Neutrophil (primary cell): ENCODE results near the gene AP1G1.

Experiments used
- H3K27ac ChIP-seq: fragments of 200-600 bp; sonication (generic); 2 replicates; pipeline ENCODE4 v1.5.1; 2016; ENCODE audit warnings: mild to moderate bottlenecking, moderate library complexity
- H3K27me3 ChIP-seq: fragments of 200-600 bp; sonication (generic); 2 replicates; pipeline ENCODE4 v1.6.0; 2016; ENCODE audit warnings: mild to moderate bottlenecking
- H3K36me3 ChIP-seq: fragments of 200-600 bp; sonication (generic); 2 replicates; pipeline ENCODE4 v1.5.1; 2017
- H3K4me1 ChIP-seq, 2 experiments: fragments of 200-600 bp in 1 of 2; sonication (generic) in 1 of 2; 1 replicate in 1 of 2; 2 replicates in 1 of 2; pipeline versions ENCODE4 v1.5.1 to v1.6.1; 2013 to 2016; ENCODE audit warnings: low read depth in 1 of 2, low read length in 1 of 2, mild to moderate bottlenecking in 1 of 2, moderate library complexity in 1 of 2; ENCODE audit not compliant: control insufficient read depth in 1 of 2, insufficient read depth in 1 of 2
- H3K4me3 ChIP-seq, 2 experiments: fragments of 200-600 bp in 1 of 2; sonication (generic) in 1 of 2; 1 replicate in 1 of 2; 2 replicates in 1 of 2; pipeline ENCODE4 v1.5.1; 2013 to 2016; ENCODE audit warnings: low read depth in 1 of 2, low read length in 1 of 2, mild to moderate bottlenecking in 1 of 2, moderate library complexity in 1 of 2
- H3K9me3 ChIP-seq: fragments of 200-600 bp; sonication (generic); 2 replicates; pipeline ENCODE4 v1.5.1; 2016
- TF ChIP-seq, protein P1 (sequence below): fragments of 200-600 bp; sonication (generic); IDR thresholded peaks from 2 replicates; pipeline ENCODE4 v1.5.1; 2016; ENCODE audit warnings: antibody characterized with exemption

AP1G1 gene

DNA sequence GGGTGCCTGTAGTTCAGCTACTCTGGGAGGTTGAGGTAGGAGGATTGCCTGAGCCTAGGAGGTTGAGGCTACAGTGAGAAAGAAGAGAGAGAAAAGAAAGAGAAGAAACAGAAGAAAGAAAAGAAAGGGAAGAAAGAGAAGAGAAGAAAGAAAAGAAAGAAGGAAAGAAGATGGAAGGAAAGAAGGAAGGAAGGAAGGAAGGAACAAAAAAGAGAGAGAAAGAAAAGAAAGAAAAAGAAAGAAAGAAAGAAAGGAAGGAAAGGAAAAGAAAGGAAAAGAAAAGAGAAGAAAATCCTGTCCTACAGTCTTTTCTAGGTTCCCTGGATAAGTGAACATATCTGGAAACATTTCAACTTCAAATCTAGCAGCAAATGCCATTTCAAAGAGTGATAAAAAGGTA lies 54.5 kb downstream of the AP1G1 start:
- H3K9me3 ChIP-seq = no peaks in the 10 kb centered on the region
- H3K36me3 ChIP-seq = peaks cover 92% of the 10 kb centered on the region
- TF ChIP-seq, protein P1, sequence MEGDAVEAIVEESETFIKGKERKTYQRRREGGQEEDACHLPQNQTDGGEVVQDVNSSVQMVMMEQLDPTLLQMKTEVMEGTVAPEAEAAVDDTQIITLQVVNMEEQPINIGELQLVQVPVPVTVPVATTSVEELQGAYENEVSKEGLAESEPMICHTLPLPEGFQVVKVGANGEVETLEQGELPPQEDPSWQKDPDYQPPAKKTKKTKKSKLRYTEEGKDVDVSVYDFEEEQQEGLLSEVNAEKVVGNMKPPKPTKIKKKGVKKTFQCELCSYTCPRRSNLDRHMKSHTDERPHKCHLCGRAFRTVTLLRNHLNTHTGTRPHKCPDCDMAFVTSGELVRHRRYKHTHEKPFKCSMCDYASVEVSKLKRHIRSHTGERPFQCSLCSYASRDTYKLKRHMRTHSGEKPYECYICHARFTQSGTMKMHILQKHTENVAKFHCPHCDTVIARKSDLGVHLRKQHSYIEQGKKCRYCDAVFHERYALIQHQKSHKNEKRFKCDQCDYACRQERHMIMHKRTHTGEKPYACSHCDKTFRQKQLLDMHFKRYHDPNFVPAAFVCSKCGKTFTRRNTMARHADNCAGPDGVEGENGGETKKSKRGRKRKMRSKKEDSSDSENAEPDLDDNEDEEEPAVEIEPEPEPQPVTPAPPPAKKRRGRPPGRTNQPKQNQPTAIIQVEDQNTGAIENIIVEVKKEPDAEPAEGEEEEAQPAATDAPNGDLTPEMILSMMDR = no peak
- H3K27me3 ChIP-seq = no peaks in the 10 kb centered on the region
- no peak overlapping the region for H3K4me3 ChIP-seq
- H3K27ac ChIP-seq = no peak overlapping the region
- H3K4me1 ChIP-seq = no peaks in the 10 kb centered on the region

DNA sequence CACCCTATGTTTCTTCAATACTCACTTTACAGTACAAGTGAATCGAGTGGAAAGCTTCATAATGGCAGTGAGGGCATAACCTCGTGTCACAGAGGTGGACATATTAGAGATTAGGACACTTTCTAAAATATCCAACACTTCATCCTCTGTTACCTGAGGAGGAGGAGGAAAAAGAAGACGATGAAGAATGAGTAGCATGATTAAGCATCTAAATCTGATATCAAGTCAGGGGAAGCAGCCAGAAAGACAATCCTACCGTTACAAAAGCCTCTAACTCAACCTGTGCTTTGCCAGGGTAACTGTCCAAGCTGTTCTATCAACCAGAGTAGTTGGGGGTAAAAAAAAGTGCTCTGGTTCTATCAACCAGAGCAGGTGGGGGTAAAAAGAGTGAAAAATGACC lies 60.4 kb downstream of the AP1G1 start:
- H3K4me3 ChIP-seq = no peak overlapping the region
- H3K27me3 ChIP-seq = no peaks in the 10 kb centered on the region
- H3K9me3 ChIP-seq = no peaks in the 10 kb centered on the region
- H3K27ac ChIP-seq = no peak overlapping the region
- no peaks in the 10 kb centered on the region for H3K4me1 ChIP-seq
- TF ChIP-seq, protein P1 = no peak
- H3K36me3 ChIP-seq = peaks cover 92% of the 10 kb centered on the region

DNA sequence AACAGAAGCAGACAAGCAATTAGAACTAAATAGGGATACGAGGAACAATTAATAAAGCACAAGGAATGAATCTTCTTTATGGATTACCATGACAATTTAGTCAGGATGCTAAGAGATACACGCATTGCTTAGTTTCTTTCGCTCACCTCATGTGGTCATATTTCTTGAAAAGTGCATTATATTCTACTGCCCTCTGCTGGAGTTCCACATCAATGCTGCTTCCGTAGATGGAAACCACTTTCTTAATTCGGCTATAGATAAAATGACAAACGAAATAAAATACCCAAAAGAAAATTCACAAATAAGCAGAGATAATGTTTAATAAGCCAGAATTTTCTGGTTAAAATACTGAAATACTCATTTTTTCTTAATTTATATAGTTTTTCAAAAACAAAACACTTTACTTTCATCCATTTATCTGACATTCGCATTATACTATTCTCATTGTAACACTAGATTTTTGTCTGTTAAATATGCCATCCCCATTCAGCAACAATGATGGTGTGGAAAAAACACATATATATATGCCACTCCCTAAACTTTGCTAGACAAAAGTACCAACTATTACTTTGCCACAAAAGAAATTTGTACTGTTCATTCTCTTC lies 62.1 kb downstream of the AP1G1 start:
- Histone ChIP-seq H3K4me1 (no peaks in the 10 kb centered on the region), H3K27me3 (no peaks in the 10 kb centered on the region), H3K27ac (no peak overlapping the region), H3K4me3 (no peak overlapping the region), H3K9me3 (no peaks in the 10 kb centered on the region), H3K36me3 (peaks cover 92% of the 10 kb centered on the region)
- TF ChIP-seq, protein P1 = no peak

DNA sequence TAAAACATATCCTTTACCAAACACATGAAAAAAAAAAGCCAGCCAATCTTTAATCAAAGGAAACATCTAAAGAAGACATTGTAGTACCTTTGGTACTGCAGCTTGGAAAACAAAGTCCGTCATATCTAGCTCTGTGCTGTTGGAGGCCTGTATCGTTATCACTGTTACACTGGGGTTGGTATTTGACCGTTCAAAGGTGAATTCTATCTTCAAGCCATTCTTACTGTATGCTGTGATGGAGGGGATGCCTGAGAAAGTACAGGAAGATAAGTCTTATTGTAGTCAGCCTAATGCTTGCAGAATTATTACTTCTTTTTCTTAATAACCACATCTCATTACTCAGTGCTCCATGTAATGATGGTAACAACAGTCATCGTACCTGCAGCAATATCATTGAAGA lies 69.8 kb downstream of the AP1G1 start:
- peaks cover 90% of the 10 kb centered on the region for H3K36me3 ChIP-seq
- TF ChIP-seq, protein P1 = no peak

DNA sequence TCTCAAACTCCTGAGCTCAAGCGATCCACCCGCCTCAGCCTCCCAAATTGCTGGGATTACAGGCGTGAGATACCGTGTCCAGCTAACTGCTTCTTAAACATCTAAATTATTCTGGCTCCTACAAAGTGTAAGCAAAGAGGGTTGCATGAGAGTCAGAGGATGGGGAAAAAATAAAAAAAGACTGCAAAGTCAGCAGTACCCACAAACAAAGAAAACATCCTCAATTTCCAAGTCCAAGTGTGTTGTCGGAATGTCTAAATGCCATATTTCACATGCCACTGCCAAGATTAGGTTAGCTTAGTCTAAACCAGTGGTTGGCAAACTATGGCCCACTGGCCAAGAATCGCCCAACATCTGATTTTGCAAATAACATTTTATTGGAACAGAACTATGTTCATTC lies 71.1 kb downstream of the AP1G1 start:
- Histone ChIP-seq H3K27ac (no peak overlapping the region), H3K4me3 (no peak overlapping the region), H3K36me3 (peaks cover 90% of the 10 kb centered on the region), H3K4me1 (no peaks in the 10 kb centered on the region), H3K27me3 (no peaks in the 10 kb centered on the region), H3K9me3 (no peaks in the 10 kb centered on the region)
- TF ChIP-seq, protein P1 = no peak

More for the DNA sequence above, 69.8 kb downstream of the AP1G1 start:
- Histone ChIP-seq H3K27me3 (no peaks in the 10 kb centered on the region), H3K27ac (no peak overlapping the region), H3K9me3 (no peaks in the 10 kb centered on the region), H3K4me1 (no peaks in the 10 kb centered on the region), H3K4me3 (no peak overlapping the region)
